ENCODE results near the gene ATP6V0A1.

ATP6V0A1 gene

GRCh38 chr17:42456223-42457106 is 2.2 kb upstream of the ATP6V0A1 start:
- TF ChIP-seq CTCF (IDR thresholded peaks at IDR 0.05; ENCODE audit: control insufficient read depth, insufficient read depth, low read depth, low read length, missing control alignments) = no peak
- peak; percentile 49 for DNase-seq (ENCODE audit: low read depth)
- H3K4me3 ChIP-seq (ENCODE audit: control insufficient read depth, low read depth, low read length) = no peak overlapping the region

- TF ChIP-seq CTCF (IDR thresholded peaks at IDR 0.05; ENCODE audit: control insufficient read depth, insufficient read depth, low read depth, low read length, missing control alignments) = no peak
- no peak overlapping the region for H3K4me3 ChIP-seq (ENCODE audit: control insufficient read depth, low read depth, low read length)
- no peak for DNase-seq (ENCODE audit: low read depth)
Observed at GRCh38 chr17:42457107-42457792, 1.4 kb upstream of the ATP6V0A1 start.

- TF ChIP-seq CTCF (IDR thresholded peaks at IDR 0.05; ENCODE audit: control insufficient read depth, insufficient read depth, low read depth, low read length, missing control alignments) = peak; percentile 35
- DNase-seq (ENCODE audit: low read depth) = no peak
- H3K4me3 ChIP-seq (ENCODE audit: control insufficient read depth, low read depth, low read length) = peak overlapping the region; percentile 60
Observed at GRCh38 chr17:42459256-42459800, 650 bp downstream of the ATP6V0A1 start.

- TF ChIP-seq CTCF (IDR thresholded peaks at IDR 0.05; ENCODE audit: control insufficient read depth, insufficient read depth, low read depth, low read length, missing control alignments) = no peak
- H3K4me3 ChIP-seq (ENCODE audit: control insufficient read depth, low read depth, low read length) = peak overlapping the region; percentile 60
- no peak for DNase-seq (ENCODE audit: low read depth)
Observed at GRCh38 chr17:42459801-42460281, 1.2 kb downstream of the ATP6V0A1 start.

- H3K4me3 ChIP-seq (ENCODE audit: control insufficient read depth, low read depth, low read length) = no peak overlapping the region
- DNase-seq (ENCODE audit: low read depth) = no peak
- TF ChIP-seq CTCF (IDR thresholded peaks at IDR 0.05; ENCODE audit: control insufficient read depth, insufficient read depth, low read depth, low read length, missing control alignments) = no peak
Observed at GRCh38 chr17:42460371-42460770, 1.7 kb downstream of the ATP6V0A1 start.

GRCh38 chr17:42463976-42464400 is 5.3 kb downstream of the ATP6V0A1 start:
- no peak for DNase-seq (ENCODE audit: low read depth)
- no peak overlapping the region for H3K4me3 ChIP-seq (ENCODE audit: control insufficient read depth, low read depth, low read length)
- no peak for TF ChIP-seq CTCF (IDR thresholded peaks at IDR 0.05; ENCODE audit: control insufficient read depth, insufficient read depth, low read depth, low read length, missing control alignments)
